SK-N-MC (cell line): ENCODE measurements around the gene ILDR2.

Experiments
- EZH2 ChIP-seq: fragments of 200-600 bp; sonication (generic); IDR thresholded peaks from one replicate; pipeline ENCODE4 v1.6.1; 2017; ENCODE audit warnings: antibody characterized with exemption
- POLR2AphosphoS5 ChIP-seq: IDR thresholded peaks from 2 replicates; pipeline ENCODE4 v1.6.1; 2012; ENCODE audit warnings: mild to moderate bottlenecking, low read depth, low read length, borderline replicate concordance

- TF ChIP-seq POLR2AphosphoS5 (no peak), EZH2 (no peak)
Measured at GRCh38 chr1:166905900-166906299, 69.4 kb downstream of the ILDR2 start.
